GM18526 (cell line): ENCODE data around the gene CACNA1D.

Experiments
- POLR2A ChIP-seq: IDR thresholded peaks from 3 replicates; pipeline ENCODE4 v1.6.1; 2011; ENCODE audit not compliant: insufficient read length; ENCODE audit errors: extremely low read depth

Gene CACNA1D

GRCh38 chr3:53693451-53693850, 199.0 kb downstream of the CACNA1D start:
- no peak for TF ChIP-seq POLR2A

GRCh38 chr3:53694046-53694445, 199.6 kb downstream of the CACNA1D start:
- no peak for TF ChIP-seq POLR2A

DNA sequence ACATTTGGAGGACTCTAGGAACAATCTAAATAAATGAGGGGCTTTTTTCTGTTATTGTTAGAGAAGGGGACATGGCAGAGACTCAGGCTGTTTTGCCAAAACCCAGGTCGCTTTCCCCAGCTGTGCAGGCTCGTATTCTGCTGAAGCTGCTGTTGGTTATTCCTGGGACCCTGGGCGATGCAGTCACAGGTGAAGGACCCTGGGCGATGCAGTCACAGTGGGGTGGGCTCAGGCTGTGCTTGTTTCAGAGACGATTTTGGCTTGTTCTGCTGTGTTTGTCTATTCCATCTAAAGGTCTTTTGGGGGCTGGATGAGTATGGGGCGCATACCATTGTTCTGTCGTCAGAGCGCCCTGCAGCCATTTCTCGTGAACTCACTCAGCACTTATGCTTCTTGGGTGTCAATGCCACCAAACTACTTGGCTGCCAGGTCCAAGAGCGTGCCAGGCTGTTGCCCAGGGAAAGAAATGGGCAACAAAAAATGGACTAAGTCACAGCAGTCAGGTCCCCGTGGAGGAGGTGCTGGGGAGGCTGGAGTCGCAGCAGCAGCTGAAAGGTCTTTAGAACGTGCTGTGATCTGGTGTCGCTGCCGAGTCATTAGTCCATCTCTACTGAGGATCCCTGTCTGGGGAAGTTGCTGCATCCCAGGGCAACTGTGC, 200.4 kb downstream of the CACNA1D start:
- no peak for TF ChIP-seq POLR2A

DNA sequence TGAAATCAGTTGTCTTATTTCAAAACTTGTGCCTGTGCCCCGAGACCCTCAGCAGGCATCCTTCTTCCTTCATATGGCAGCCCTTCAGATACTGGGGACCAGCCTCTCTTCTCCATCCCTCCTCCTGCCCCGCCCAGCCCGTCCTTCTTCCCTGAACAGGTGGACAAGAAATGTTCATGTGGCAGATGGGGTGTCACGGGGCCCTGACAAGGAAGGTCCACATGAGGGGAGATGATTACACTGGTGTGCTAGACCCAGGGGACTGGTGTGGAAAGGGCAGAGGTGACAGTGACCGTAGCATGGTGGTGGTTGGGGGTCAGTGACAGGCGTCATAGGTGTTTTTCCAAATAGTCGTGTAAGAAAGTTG, 200.9 kb downstream of the CACNA1D start:
- no peak for TF ChIP-seq POLR2A

DNA sequence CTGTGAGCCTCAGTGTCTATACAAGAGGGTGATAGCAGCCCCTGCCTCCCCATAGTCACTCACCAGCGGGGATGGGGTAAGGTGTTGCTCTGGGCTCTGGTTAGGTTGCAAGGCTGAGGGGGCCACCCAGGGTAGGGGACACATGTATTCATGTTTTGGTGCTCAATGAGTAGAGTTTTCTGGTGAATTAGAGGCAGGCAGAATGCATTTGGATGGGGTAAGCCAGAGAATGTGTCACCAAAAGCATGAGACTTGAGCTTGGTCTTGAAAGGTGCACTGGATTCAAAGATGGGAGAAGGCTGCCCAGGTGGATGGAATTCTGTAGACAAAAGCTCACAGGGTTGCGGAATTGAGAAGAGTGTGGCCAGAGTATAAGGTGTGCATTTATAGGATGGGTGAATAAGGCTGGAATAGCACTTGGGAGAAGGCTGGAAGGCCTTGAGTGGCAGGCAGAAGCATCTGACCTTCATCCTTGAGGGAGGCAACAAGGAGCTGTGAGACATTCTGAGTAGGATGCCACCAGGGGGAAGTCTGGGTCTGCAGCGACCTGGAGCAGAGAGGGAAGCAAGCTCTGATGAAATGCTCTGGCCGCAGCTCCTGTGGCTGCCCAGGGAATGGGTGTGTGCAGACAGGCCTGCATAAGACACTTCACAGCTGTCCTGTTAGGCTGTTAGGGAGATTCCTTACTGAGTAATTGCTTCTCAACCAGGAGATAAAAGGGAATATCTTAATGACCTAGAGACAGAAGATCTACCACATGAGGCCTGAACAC, 202.2 kb downstream of the CACNA1D start:
- no peak for TF ChIP-seq POLR2A

- TF ChIP-seq POLR2A, result no peak
These were observed 206.0 kb downstream of the CACNA1D start for GRCh38 chr3:53700441-53700840.

- TF ChIP-seq POLR2A, result no peak
These were observed 208.5 kb downstream of the CACNA1D start for GRCh38 chr3:53702776-53703530.

DNA sequence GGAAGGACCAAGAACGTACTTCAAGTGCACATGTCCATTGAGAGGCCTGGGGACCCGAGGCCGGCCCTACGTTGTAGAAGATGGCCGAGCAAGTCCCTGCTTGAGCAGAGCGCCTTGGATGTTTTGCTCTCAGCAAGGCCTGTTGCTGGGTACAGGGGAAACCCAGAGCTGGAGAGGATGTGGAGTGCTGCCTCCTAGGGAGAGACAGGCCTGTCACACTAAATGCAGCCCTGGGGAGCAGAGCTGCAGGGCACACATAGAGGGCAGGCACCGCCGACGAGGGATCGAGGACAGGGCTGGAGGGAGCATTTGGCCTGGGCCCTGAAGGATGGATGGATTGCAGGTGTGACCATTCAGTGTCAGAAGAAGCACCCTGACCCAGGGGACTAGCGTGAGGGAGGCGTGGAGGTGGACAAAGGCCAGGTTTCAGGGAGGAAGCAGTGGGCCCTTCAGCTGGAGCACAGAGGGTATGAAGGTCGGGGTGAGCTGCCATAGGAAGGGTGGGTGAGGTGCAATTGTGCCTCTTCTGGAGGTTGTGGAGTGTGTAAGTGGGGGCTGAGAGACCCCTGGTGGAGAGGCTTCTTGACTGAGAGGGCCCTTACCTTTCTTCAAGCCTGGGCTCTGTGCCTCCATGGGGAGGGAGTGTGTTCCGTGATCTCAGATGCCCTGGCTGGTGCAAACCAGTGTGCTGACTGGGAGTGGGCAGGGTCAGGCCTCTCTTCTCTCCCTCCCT, 209.4 kb downstream of the CACNA1D start:
- TF ChIP-seq POLR2A, result no peak

GRCh38 chr3:53704363-53704725, 209.9 kb downstream of the CACNA1D start:
- TF ChIP-seq POLR2A, result no peak

GRCh38 chr3:53705024-53705745, 210.8 kb downstream of the CACNA1D start:
- no peak for TF ChIP-seq POLR2A

- TF ChIP-seq POLR2A, result no peak
These were observed 211.4 kb downstream of the CACNA1D start for GRCh38 chr3:53705774-53706173.

DNA sequence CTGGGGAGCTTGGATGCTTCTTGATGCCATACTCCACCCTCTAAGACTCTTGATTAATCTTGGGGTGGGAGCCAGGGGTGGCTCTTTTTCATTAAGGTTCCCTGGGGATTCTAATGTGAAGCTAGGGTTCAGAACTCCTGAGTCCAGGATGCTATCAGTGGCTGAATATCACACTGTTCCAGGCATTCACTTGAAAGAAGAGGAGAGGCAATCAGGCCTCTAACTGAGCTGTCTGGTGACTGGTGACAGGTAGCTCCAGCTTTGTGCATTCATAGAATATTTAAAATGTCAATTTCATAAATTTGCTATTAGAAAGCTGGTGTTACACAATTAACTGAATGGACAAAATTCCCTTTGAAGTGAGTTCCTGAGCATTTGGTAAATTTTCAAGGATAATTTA, 212.8 kb downstream of the CACNA1D start:
- no peak for TF ChIP-seq POLR2A

- TF ChIP-seq POLR2A, result no peak
These were observed 213.7 kb downstream of the CACNA1D start for GRCh38 chr3:53708001-53708621.

DNA sequence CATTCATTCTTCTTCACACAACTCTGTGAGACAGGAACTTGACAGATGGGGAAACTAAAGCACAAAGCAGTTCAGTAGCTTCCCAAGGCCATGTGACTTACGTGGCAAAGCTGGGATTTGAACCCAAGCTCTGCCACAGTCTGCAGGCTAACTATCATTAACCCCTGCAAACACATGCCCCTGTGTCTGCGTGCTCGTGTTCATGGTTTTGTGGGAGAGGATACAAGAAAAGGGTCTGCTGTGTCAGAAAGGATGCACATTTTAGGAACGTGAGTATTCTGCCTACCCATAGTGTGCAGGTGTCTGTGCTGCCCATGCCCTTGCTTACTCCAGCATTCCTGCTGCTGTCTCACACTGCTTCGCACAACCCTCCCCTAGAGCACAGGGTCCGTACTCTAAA, 214.8 kb downstream of the CACNA1D start:
- TF ChIP-seq POLR2A, result no peak
